Activated CD4-positive, alpha-beta T cell treated with anti-CD3 and anti-CD28 coated beads for 48 hours (primary cell): ENCODE results near the gene ZNF423.

Experiments
- DNase-seq: peaks from one replicate; pipeline ENCODE4 v3.0.0-alpha.2; 2020

The ZNF423 gene

GRCh38 chr16:49483651-49484450 lies 372.1 kb downstream of the ZNF423 start:
- DNase-seq = no peak

GRCh38 chr16:49483251-49483650 lies 372.7 kb downstream of the ZNF423 start:
- no peak for DNase-seq

- no peak for DNase-seq
These were observed 373.2 kb downstream of the ZNF423 start for GRCh38 chr16:49482690-49483089.

- no peak for DNase-seq
These were observed 377.3 kb downstream of the ZNF423 start for GRCh38 chr16:49478616-49479015.

GRCh38 chr16:49478107-49478506 lies 377.8 kb downstream of the ZNF423 start:
- DNase-seq = no peak

- DNase-seq = no peak
These were observed 378.5 kb downstream of the ZNF423 start for GRCh38 chr16:49477250-49477895.

GRCh38 chr16:49474741-49475140 lies 381.2 kb downstream of the ZNF423 start:
- DNase-seq = no peak

GRCh38 chr16:49473773-49474172 lies 382.1 kb downstream of the ZNF423 start:
- DNase-seq = no peak

GRCh38 chr16:49473131-49473530 lies 382.8 kb downstream of the ZNF423 start:
- no peak for DNase-seq

GRCh38 chr16:49472598-49472997 lies 383.3 kb downstream of the ZNF423 start:
- no peak for DNase-seq

- no peak for DNase-seq
These were observed 384.7 kb downstream of the ZNF423 start for GRCh38 chr16:49471038-49471727.

- DNase-seq = no peak
These were observed 385.4 kb downstream of the ZNF423 start for GRCh38 chr16:49470513-49470991.

GRCh38 chr16:49469930-49470451 lies 385.9 kb downstream of the ZNF423 start:
- DNase-seq = no peak

- no peak for DNase-seq
These were observed 386.6 kb downstream of the ZNF423 start for GRCh38 chr16:49469311-49469670.

GRCh38 chr16:49468611-49469310 lies 387.2 kb downstream of the ZNF423 start:
- DNase-seq = no peak

- no peak for DNase-seq
These were observed 388.2 kb downstream of the ZNF423 start for GRCh38 chr16:49467540-49468372.

- no peak for DNase-seq
These were observed 389.0 kb downstream of the ZNF423 start for GRCh38 chr16:49466881-49467280.

- DNase-seq = no peak
These were observed 389.4 kb downstream of the ZNF423 start for GRCh38 chr16:49466529-49466831.

GRCh38 chr16:49465661-49466528 lies 390.0 kb downstream of the ZNF423 start:
- no peak for DNase-seq

- peak; percentile 45 for DNase-seq
These were observed 390.9 kb downstream of the ZNF423 start for GRCh38 chr16:49464877-49465504.

GRCh38 chr16:49464093-49464492 lies 391.8 kb downstream of the ZNF423 start:
- no peak for DNase-seq
